ENCODE data around the gene CRIP2. TPM values are rescaled to one million over a fixed set of nuclear protein-coding genes. Genes with fewer than 3 reads are reported as not detected.
A peak's percentile ranks its signal among the peaks of the same experiment; 100 is the strongest.

Gene CRIP2
- polyA plus RNA-seq, 1 experiment: 19.5 TPM

DNA sequence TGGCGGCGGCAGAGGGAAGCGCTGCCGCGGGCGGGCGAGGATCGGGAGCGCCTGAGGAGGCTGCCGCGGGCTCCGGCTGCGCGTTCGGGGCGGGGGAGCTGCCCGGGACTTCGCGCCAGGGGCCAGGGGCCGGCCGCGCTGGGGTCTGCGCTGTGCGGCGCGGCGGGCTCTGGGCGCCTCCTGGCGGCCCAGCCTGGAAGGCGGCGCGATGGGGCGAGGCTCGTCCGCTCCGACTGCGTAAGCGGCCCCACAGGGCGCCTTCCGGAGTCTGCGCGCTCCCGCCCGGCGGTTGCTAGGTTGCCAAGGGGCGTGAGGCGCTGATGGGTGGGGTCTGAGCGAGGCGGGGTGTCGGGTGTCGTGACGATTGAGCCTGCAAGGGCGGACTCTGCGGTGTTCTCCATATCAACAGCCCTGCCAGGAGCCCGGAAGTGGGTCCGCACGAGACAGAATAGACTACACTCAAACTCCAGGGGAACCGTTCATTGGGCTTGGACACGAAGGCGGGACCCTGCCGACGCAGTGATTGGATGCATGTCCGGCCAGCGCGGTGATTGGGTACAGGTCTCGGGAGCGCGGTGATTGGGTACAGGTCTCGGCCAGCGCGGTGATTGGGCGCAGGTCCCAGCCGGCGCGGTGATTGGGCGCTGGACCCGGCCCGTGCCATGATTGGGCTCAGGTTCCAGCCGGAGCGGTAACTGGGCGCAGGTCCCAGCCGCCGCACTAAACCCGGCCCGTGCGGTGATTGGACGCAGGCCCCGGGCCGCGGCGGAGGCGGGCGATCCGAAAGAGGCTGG, 16.1 kb downstream of the CRIP2 start, which contains the start of gene TEDC1:
TEDC1 (plus strand) TSS at position 675 of the 794 bp plus-strand sequence. CDS start 130 bp downstream, outside the sequence.
- POLR2A ChIA-PET: no interaction called here
- Histone ChIP-seq H3K36me3 (ENCODE audit: control insufficient read depth, insufficient read depth, low read length) (no peaks in the 10 kb centered on the region; the same call in 1 of the 2 replicates), H3K27me3 (ENCODE audit: control insufficient read depth, insufficient read depth, low read length) (peaks cover 6% of the 10 kb centered on the region; the same call in 1 of the 2 replicates), H3K4me3 (ENCODE audit: low read depth, low read length) (peak within 1 kb of the TSS; percentile 74)
- peak; percentile 100 for DNase-seq (ENCODE audit: low read depth)
- CTCF ChIA-PET: interaction anchor here (0.6 to 4.2 kb wide), 19 partner anchors 9 to 133 kb away, joined by 3 to 84 read pairs (median 6); no protein-coding TSS in a partner anchor
- TF ChIP-seq, protein P1, sequence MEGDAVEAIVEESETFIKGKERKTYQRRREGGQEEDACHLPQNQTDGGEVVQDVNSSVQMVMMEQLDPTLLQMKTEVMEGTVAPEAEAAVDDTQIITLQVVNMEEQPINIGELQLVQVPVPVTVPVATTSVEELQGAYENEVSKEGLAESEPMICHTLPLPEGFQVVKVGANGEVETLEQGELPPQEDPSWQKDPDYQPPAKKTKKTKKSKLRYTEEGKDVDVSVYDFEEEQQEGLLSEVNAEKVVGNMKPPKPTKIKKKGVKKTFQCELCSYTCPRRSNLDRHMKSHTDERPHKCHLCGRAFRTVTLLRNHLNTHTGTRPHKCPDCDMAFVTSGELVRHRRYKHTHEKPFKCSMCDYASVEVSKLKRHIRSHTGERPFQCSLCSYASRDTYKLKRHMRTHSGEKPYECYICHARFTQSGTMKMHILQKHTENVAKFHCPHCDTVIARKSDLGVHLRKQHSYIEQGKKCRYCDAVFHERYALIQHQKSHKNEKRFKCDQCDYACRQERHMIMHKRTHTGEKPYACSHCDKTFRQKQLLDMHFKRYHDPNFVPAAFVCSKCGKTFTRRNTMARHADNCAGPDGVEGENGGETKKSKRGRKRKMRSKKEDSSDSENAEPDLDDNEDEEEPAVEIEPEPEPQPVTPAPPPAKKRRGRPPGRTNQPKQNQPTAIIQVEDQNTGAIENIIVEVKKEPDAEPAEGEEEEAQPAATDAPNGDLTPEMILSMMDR (IDR thresholded peaks at IDR 0.05; ENCODE audit: insufficient read depth, low read depth, low read length): peak; percentile 54

DNA sequence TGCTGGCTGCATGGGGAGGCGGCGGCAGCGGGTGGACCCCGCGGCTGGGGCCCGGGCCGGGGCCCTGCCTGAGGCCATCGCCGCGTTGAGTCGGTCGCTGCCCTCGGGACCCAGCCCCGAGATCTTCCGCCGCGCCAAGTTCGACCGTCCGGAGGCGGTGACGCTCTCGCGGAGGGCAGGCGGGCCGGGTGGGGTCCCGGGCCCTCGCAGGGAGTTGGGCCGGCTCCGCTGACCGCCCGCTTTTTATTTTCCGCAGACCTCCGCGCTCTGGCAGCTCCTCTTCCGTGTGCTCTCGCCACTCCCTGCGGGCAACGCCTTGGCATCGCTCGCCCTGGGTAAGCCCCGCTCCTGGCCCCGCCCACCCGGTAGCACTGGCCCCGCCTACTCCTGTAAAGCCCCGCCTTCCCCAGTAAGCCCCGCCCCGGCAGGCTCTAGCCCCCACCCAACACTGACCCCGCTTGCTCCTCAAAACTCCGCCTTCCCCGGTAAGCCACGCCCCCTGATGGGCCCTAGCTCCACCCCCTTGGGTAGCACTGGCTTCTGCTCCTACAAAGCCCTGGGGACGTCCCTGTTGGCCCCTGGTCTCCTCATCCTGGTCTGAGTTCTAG, 16.8 kb downstream of the CRIP2 start:
- ChIA-PET CTCF (interaction anchor here (1.1 to 4.2 kb wide), 4 partner anchors 10 to 126 kb away, joined by 3 to 84 read pairs (median 16); no protein-coding TSS in a partner anchor), POLR2A (no interaction called here)
- TF ChIP-seq, protein P1 (IDR thresholded peaks at IDR 0.05; ENCODE audit: insufficient read depth, low read depth, low read length): no peak
- Histone ChIP-seq H3K27me3 (ENCODE audit: control insufficient read depth, insufficient read depth, low read length) (peaks cover 5% of the 10 kb centered on the region; the same call in 1 of the 2 replicates), H3K36me3 (ENCODE audit: control insufficient read depth, insufficient read depth, low read length) (no peaks in the 10 kb centered on the region; the same call in 1 of the 2 replicates), H3K4me3 (ENCODE audit: low read depth, low read length) (peak overlapping the region; percentile 63)
- no peak for DNase-seq (ENCODE audit: low read depth)

DNA sequence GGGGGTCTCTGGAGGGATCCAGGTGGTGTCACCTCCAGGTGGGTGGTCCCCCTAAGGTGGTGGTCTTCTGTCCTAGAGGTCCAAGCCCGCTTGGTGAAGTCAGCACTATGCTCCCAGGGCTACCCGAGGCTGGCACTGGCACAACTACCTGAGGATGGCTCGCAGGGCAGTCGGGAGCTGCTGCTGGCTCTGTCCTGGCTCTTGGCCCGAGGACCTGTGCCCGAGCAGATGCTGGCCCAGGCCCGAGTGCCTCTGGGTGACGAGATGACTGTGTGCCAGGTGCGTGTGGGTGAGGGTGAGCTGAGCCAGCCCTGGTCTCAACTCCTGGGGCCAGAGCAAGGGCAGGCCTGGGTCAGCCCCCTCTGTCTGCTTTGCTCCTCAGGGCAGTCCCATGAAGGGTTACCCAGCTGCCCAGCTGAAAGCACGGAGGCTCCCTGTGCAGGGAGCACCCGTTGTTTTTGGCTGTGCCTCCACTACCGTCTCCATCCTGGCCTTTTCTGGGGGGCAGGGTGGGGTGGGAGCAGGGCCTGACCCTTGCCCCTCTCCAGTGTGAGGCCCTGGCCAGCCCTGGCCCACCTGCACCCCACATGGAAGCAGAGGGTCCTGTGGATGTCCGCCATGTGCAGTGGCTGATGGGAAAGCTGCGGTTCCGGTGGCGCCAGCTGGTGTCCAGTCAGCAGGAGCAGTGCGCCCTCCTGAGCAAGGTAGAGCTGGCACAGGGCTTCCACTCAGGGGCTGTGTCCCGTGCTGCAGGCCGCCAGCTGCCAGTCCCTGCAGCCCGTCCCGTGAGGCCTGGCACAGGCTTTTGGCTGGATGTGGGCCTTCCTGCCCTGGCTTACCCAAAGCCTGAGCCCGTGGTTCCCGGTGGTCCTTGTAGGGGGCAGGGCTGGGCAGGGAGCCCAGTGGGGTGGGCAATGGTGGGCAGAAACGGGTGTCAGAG, 17.7 kb downstream of the CRIP2 start:
- DNase-seq (ENCODE audit: low read depth): no peak
- TF ChIP-seq, protein P1 (IDR thresholded peaks at IDR 0.05; ENCODE audit: insufficient read depth, low read depth, low read length): no peak
- CTCF ChIA-PET: interaction anchor here (1.1 to 4.2 kb wide), 3 partner anchors 11 to 120 kb away, joined by 3 to 84 read pairs (median 14); no protein-coding TSS in a partner anchor
- POLR2A ChIA-PET: no interaction called here
- Histone ChIP-seq H3K36me3 (ENCODE audit: control insufficient read depth, insufficient read depth, low read length) (no peaks in the 10 kb centered on the region; the same call in 1 of the 2 replicates), H3K4me3 (ENCODE audit: low read depth, low read length) (no peak overlapping the region), H3K27me3 (ENCODE audit: control insufficient read depth, insufficient read depth, low read length) (no peaks in the 10 kb centered on the region; the same call in 1 of the 2 replicates)

DNA sequence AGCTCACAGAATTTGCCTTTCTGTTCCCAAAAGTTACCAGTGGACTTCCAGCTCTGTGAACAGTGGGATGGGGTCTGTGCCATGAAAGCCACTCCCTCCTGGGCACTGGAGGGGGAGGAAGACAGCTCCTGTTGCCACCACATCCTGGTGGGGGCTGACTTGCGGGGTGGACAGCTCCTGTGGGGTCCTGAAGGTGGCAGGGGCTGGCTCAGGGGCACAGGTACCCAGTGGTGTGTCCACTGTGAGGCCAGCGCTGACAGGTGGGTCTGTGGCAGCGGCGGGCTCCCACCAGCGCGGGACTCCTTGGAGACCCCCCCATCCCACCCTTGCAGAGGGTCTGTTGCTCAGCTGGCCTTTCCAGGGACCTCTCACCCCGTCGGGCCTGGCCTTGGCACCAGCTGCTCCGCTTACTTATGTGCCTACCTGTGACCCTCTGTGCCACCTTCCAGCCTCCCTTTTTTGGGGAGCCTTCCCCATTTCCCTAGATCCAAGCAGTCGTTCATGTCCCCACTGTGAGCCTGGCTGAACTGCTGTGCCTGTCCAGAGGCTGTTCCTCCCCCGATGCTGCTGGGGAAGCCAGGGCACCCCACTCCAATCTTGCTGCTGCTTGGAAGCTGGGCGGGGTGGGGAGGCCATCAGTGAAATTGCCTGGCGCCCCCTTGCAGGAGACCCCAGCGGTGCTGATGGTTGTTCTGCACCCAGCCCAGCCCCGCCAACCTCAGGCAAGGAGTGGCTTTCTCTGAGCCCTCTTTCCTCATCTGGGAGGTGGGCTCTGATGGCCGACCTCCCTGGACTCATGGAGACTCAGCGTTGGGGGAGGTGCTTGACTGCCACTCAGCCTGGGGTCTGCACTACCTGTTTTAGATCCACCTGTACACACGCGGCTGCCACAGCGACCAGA, 18.6 kb downstream of the CRIP2 start:
- CTCF ChIA-PET: interaction anchor here (1.9 kb wide), 1 partner anchor 12 kb away, joined by 14 read pairs; no protein-coding TSS in a partner anchor
- POLR2A ChIA-PET: no interaction called here
- no peak overlapping the region for H3K4me3 ChIP-seq (ENCODE audit: low read depth, low read length)
- H3K27me3 ChIP-seq (ENCODE audit: control insufficient read depth, insufficient read depth, low read length): no peaks in the 10 kb centered on the region
- H3K36me3 ChIP-seq (ENCODE audit: control insufficient read depth, insufficient read depth, low read length): no peaks in the 10 kb centered on the region; the same call in 1 of the 2 replicates
- TF ChIP-seq, protein P1 (IDR thresholded peaks at IDR 0.05; ENCODE audit: insufficient read depth, low read depth, low read length): no peak
- no peak for DNase-seq (ENCODE audit: low read depth)
